K562 (cell line): Measurements from ENCODE around the gene CLDND2. TPM values are rescaled to one million over a fixed set of nuclear protein-coding genes. Genes with fewer than 3 reads are reported as not detected.

Experiments used
- ATAC-seq: fragments of 200-7000 bp; cut with Tn5 transposase; 3 replicates; pipeline ENCODE4 v1.9.1; 2020; ENCODE audit warnings: moderate library complexity
- BruUV-seq: library from RNA; stranded (reverse); fragments of 400-500 nt; replicated peaks from 2 replicates; lab custom pipeline; 2021; lab: Mats Ljungman, UMichigan
- CTCF ChIA-PET: fragments of 300-600 bp; formaldehyde crosslinking; extraction: SDS; loops from one replicate; lab custom pipeline; 2021; ENCODE audit warnings: low intra/inter-chr PET ratio; lab: Yijun Ruan, JAX
- POLR2A ChIA-PET: fragments of 300-600, 350-650 bp; sonication (Branson Sonifier 250); formaldehyde crosslinking; extraction: SDS; loops from one replicate; lab custom pipeline; 2021; ENCODE audit warnings: antibody characterized with exemption, inconsistent platforms; lab: Yijun Ruan, JAX
- DNase-seq, 4 experiments: peaks; one replicate each; pipeline versions ENCODE4 v3.0.0 to v3.0.0-alpha.2; 2011 to 2018; ENCODE audit warnings: low spot score in 3 of 4, mixed read lengths in 3 of 4; ENCODE audit errors: extremely low read depth in 1 of 4
- FAIRE-seq: peaks from 2 replicates; lab custom pipeline; 2011; peaks lifted over from hg19 to GRCh38; lab: Jason Lieb, UNC
- H2AFZ ChIP-seq: 2 replicates; pipeline ENCODE4 v1.6.0; 2011; ENCODE audit warnings: low read depth, low read length, control low read depth, inconsistent platforms
- H3K27ac ChIP-seq: fragments of 200-600 bp; 3 replicates; pipeline ENCODE4 v1.8.0; 2011; ENCODE audit warnings: low read depth, mild to moderate bottlenecking, control low read depth, inconsistent platforms, low read length, moderate library complexity, mixed read lengths; ENCODE audit errors: extremely low read depth
- H3K27me3 ChIP-seq, 2 experiments: fragments of 300-600 bp in 1 of 2; 2 replicates in 1 of 2; 3 replicates in 1 of 2; pipeline versions ENCODE4 v1.6.0 to v1.8.0; 2011; ENCODE audit warnings: inconsistent platforms in 2 of 2, low read length in 2 of 2, mild to moderate bottlenecking in 1 of 2, mixed read lengths in 1 of 2, moderate library complexity in 1 of 2; ENCODE audit not compliant: control insufficient read depth in 2 of 2, insufficient read depth in 2 of 2
- H3K36me3 ChIP-seq: fragments of 300-600 bp; 3 replicates; pipeline ENCODE4 v1.8.0; 2011; ENCODE audit warnings: mild to moderate bottlenecking, low read length, inconsistent platforms; ENCODE audit not compliant: control insufficient read depth, insufficient read depth
- H3K4me1 ChIP-seq, 2 experiments: fragments of 200-600 bp in 1 of 2; replicated peaks in 1 of 2; 2 replicates in 1 of 2; 3 replicates in 1 of 2; pipeline versions ENCODE4 v1.5.1 to v1.8.0; 2011; ENCODE audit warnings: inconsistent platforms in 2 of 2, low read length in 2 of 2, mild to moderate bottlenecking in 1 of 2, mixed read lengths in 1 of 2, moderate library complexity in 1 of 2; ENCODE audit not compliant: control insufficient read depth in 2 of 2, insufficient read depth in 2 of 2
- H3K4me2 ChIP-seq: 2 replicates; pipeline ENCODE4 v1.6.1; 2011; ENCODE audit warnings: low read length, control low read depth, inconsistent platforms, mixed read lengths; ENCODE audit not compliant: insufficient read depth
- H3K4me3 ChIP-seq: fragments of 200-600 bp; sonication (generic), shearing (Covaris generic); 2 replicates; pipeline ENCODE4 v1.5.1; 2016; ENCODE audit warnings: control low read depth, inconsistent platforms
- H3K79me2 ChIP-seq: fragments of 200-600 bp; 3 replicates; pipeline ENCODE4 v1.8.0; 2011; ENCODE audit warnings: low read length, inconsistent platforms; ENCODE audit not compliant: control insufficient read depth, insufficient read depth
- H3K9ac ChIP-seq, 2 experiments: 2 replicates each; pipeline versions ENCODE4 v1.6.0 to v1.6.1; 2011; ENCODE audit warnings: low read depth in 2 of 2, low read length in 2 of 2, control low read depth in 1 of 2, inconsistent platforms in 1 of 2, mild to moderate bottlenecking in 1 of 2, mixed read lengths in 1 of 2; ENCODE audit not compliant: insufficient read depth in 1 of 2
- H3K9me1 ChIP-seq: one replicate; pipeline ENCODE4 v1.6.0; 2011; ENCODE audit warnings: inconsistent platforms, mild to moderate bottlenecking, low read length, moderate library complexity; ENCODE audit not compliant: control insufficient read depth, insufficient read depth
- H3K9me3 ChIP-seq: replicated peaks from 2 replicates; pipeline ENCODE4 v1.5.1; 2011; ENCODE audit warnings: low read depth, low read length, inconsistent platforms; ENCODE audit not compliant: control insufficient read depth, insufficient read depth
- H4K20me1 ChIP-seq: replicated peaks from 2 replicates; pipeline ENCODE4 v1.6.1; 2011; ENCODE audit warnings: low read length, inconsistent platforms, mixed read lengths; ENCODE audit not compliant: control insufficient read depth, insufficient read depth
- BRF2 ChIP-seq: IDR thresholded peaks from 3 replicates; pipeline ENCODE4 v1.6.1; 2011; ENCODE audit warnings: borderline replicate concordance, mild to moderate bottlenecking; ENCODE audit not compliant: insufficient read length, insufficient read depth
- DEAF1 ChIP-seq: fragments of 450-650 bp; formaldehyde crosslinking; IDR thresholded peaks from 2 replicates; pipeline ENCODE4 v1.4.0; 2020; ENCODE audit warnings: mild to moderate bottlenecking, moderate library complexity
- HNRNPL ChIP-seq: fragments of 200-400 bp; formaldehyde crosslinking; IDR thresholded peaks from 2 replicates; pipeline ENCODE4 v1.6.1; 2017; ENCODE audit warnings: low read depth, mild to moderate bottlenecking, low read length
- RBM22 ChIP-seq: fragments of 200-400 bp; formaldehyde crosslinking; IDR thresholded peaks from 2 replicates; pipeline ENCODE4 v1.6.1; 2018; ENCODE audit warnings: low read length, low read depth; ENCODE audit not compliant: poor library complexity, severe bottlenecking
- REST ChIP-seq, 2 experiments: fragments of 450-650 bp; formaldehyde crosslinking in 1 of 2; IDR thresholded peaks; 2 replicates each; pipeline versions ENCODE4 v1.4.0 to v1.6.1; 2014 to 2020; ENCODE audit warnings: mild to moderate bottlenecking in 2 of 2, borderline replicate concordance in 1 of 2, low read depth in 1 of 2
- TARDBP ChIP-seq: fragments of 450-650 bp; IDR thresholded peaks from 2 replicates; pipeline ENCODE4 v1.6.1; 2016
- ZKSCAN1 ChIP-seq: fragments of 150-350 bp; IDR thresholded peaks from 2 replicates; pipeline ENCODE4 v1.6.1; 2016; ENCODE audit warnings: low read depth, low read length
- ZNF395 ChIP-seq: fragments of 200-800 bp; sonication (Bioruptor generic); IDR thresholded peaks from 2 replicates; pipeline ENCODE4 v1.6.1; 2017; ENCODE audit warnings: missing genetic modification characterization, missing compliant biosample characterization
- WGBS: fragments of 100-300 bp; shearing (Covaris generic); methylation state at CpG from one replicate; pipeline ENCODE4 v1.1.6; 2016; ENCODE audit warnings: low coverage, mixed read lengths; ENCODE audit not compliant: insufficient coverage; ENCODE audit errors: missing lambda C conversion rate; 5-methylcytosine and 5-hydroxymethylcytosine counted together
- in situ Hi-C: fragments of 300-500 bp; cut with MboI; formaldehyde crosslinking; loops from 4 replicates; pipeline ENCODE4 v1.15.0; 2018; ENCODE audit warnings: inconsistent platforms, mixed read lengths
- intact Hi-C: fragments of 100-400 bp; cut with micrococcal nuclease; formaldehyde crosslinking; loops from 2 replicates; pipeline ENCODE4 v1.14.2; 2022
- polyA plus RNA-seq, 8 experiments: library from polyadenylated mRNA; depleted of rRNA in 4 of 8; stranded (reverse) in 5 of 8; unstranded in 3 of 8; fragments of >200 nt; fragmentation: Nextera tagmentation in 2 of 8; fragmentation: Illumina TruSeq in 1 of 8; extraction: Ambion mirVana in 2 of 8; extraction: Trizol in 1 of 8; gene quantifications; 2 replicates each; pipeline versions ENCODE4 v1.2.1 to v1.2.3, GENCODE V29; 2011 to 2014; ENCODE audit warnings: inconsistent platforms in 1 of 8, missing spikeins in 1 of 8
- total RNA-seq, 7 experiments: library from RNA; depleted of rRNA in 6 of 7; stranded (reverse); fragments of >200 nt in 6 of 7; fragmentation: Illumina TruSeq in 2 of 7; extraction: Trizol in 2 of 7; gene quantifications; 2 replicates each; pipeline versions ENCODE4 v1.2.1 to v1.2.3, GENCODE V29; 2011 to 2021; ENCODE audit warnings: low replicate concordance in 1 of 7

CLDND2 gene
- total and polyA plus RNA-seq, 9 of the 15 experiments (the other 6 are each of a cell fraction or from before 2014, with no cell fraction given): 0.45 to 4.0 (median 1.2) TPM; not detected in 3

GRCh38 chr19:51359294-51359693, 9.5 kb downstream of the CLDND2 start:
- H3K4me2 ChIP-seq: no peak overlapping the region
- ATAC-seq: no peak
- in situ Hi-C loops: no loop called here
- H4K20me1 ChIP-seq: 0 out of 2 replicates have a peak, but pooled peaks cover 2% of the 10 kb centered on the region
- 92% methylated on average over 4 of the region's 4 CpGs for WGBS
- BruUV-seq: no TSS peak
- H2AFZ ChIP-seq: no peak overlapping the region
- peak overlapping the region in 1 of 2 experiments; percentile 0; a peak in 1 of 4 replicates for H3K9ac ChIP-seq
- no peaks in the 10 kb centered on the region for H3K9me1 ChIP-seq
- peaks cover 6% of the 10 kb centered on the region; the same call in 2 of the 3 replicates for H3K36me3 ChIP-seq
- H3K9me3 ChIP-seq: no peaks in the 10 kb centered on the region
- intact Hi-C loops: no loop called here
- CTCF ChIA-PET: no interaction called here
- no peaks in the 10 kb centered on the region for H3K27me3 ChIP-seq
- no peak for FAIRE-seq
- no peak overlapping the region for H3K27ac ChIP-seq
- POLR2A ChIA-PET: interaction anchor here (0.7 to 1.4 kb wide), 6 partner anchors 9 to 49 kb away, joined by 3 to 5 read pairs (median 3); partner anchors contain the start of genes C19orf84, LIM2 and VSIG10L
- H3K79me2 ChIP-seq: peaks cover 32% of the 10 kb centered on the region
- H3K4me1 ChIP-seq: peaks cover 18 to 22% of the 10 kb centered on the region in 2 experiments; a peak in 4 of 5 replicates
- H3K4me3 ChIP-seq: no peak overlapping the region
- DNase-seq: no peak
- TF ChIP-seq DEAF1 (CRISPR knock-in tag) (no peak), HNRNPL (no peak), BRF2 (no peak), ZNF395 (CRISPR knock-in tag) (no peak), ZKSCAN1 (no peak), REST (IDR thresholded peaks at IDR 0.05; ENCODE audit: borderline replicate concordance) (no peak), REST (CRISPR knock-in tag; IDR thresholded peaks at IDR 0.05; ENCODE audit: low read depth) (no peak), TARDBP (no peak), RBM22 (no peak)
